Esophagus squamous epithelium (tissue), 5 donors: Measurements from ENCODE around the gene SFMBT2. TPM values are rescaled to one million over a fixed set of nuclear protein-coding genes. Genes with fewer than 3 reads are reported as not detected.

Experiments
- DNase-seq: peaks from one replicate; lab custom pipeline; 2025; lab: John Stamatoyannopoulos, UW
- H3K27ac ChIP-seq, 4 donors: fragments of 200-600 bp; sonication (generic); one replicate each; pipeline ENCODE4 v1.5.1; 2016 to 2019; ENCODE audit warnings: mild to moderate bottlenecking in 1 of 4
- H3K27me3 ChIP-seq, 4 donors: fragments of 200-600 bp; sonication (generic); 1 replicate in 3 of 4; 2 replicates in 1 of 4; pipeline versions ENCODE4 v1.5.1 to v1.6.0; 2017 to 2021; ENCODE audit warnings: antibody characterized with exemption in 1 of 4
- H3K36me3 ChIP-seq, 3 donors: fragments of 200-600 bp; sonication (generic); one replicate each; pipeline ENCODE4 v1.5.1; 2016 to 2019
- H3K4me1 ChIP-seq, 3 donors: fragments of 200-600 bp; sonication (generic); one replicate each; pipeline ENCODE4 v1.5.1; 2017 to 2019
- H3K4me3 ChIP-seq, 4 donors: fragments of 200-600 bp; sonication (generic); 1 replicate in 3 of 4; 2 replicates in 1 of 4; pipeline ENCODE4 v1.5.1; 2016 to 2019; ENCODE audit warnings: mild to moderate bottlenecking in 2 of 4, moderate library complexity in 1 of 4
- H3K9me3 ChIP-seq, 3 donors: fragments of 200-600 bp; sonication (generic); one replicate each; pipeline ENCODE4 v1.5.1; 2016 to 2019
- POLR2A ChIP-seq, 4 donors: fragments of 450-650 bp; IDR thresholded peaks; one replicate each; pipeline ENCODE4 v1.6.1; 2017; ENCODE audit warnings: antibody characterized with exemption in 4 of 4, mild to moderate bottlenecking in 4 of 4, moderate library complexity in 3 of 4
- WGBS, 2 donors: methylation state at CpG; one replicate each; pipeline ENCODE4 v1.1.5; 2018; 5-methylcytosine and 5-hydroxymethylcytosine counted together
- intact Hi-C: fragments of 100-400 bp; cut with DNase I; formaldehyde crosslinking; loops from one replicate; pipeline ENCODE4 v1.15.0; 2022
- small RNA-seq, 4 donors: library from RNA; depleted of rRNA; stranded (forward); fragments of <200 nt; gene quantifications; one replicate each; pipeline ENCODE3, GENCODE V24; 2016
- total RNA-seq, 4 donors: library from RNA; depleted of rRNA; stranded (reverse); fragments of >200 nt; gene quantifications; one replicate each; pipeline ENCODE4 v1.1.0, GENCODE V29; 2016
- TF ChIP-seq, protein P1 (sequence below), 6 experiments: fragments of 450-650 bp in 4 of 6; fragments of 200-600 bp in 2 of 6; sonication (generic) in 2 of 6; IDR thresholded peaks; one replicate each; pipeline ENCODE4 v1.5.1; 2016 to 2019; ENCODE audit warnings: antibody characterized with exemption in 6 of 6, mild to moderate bottlenecking in 4 of 6, moderate library complexity in 4 of 6
- donor health status: DM: yes; HTN: yes; CAD: no.

The SFMBT2 gene
- total RNA-seq, 4 donors from 2014 or later: 0.72 to 5.0 (median 1.4) TPM

DNA sequence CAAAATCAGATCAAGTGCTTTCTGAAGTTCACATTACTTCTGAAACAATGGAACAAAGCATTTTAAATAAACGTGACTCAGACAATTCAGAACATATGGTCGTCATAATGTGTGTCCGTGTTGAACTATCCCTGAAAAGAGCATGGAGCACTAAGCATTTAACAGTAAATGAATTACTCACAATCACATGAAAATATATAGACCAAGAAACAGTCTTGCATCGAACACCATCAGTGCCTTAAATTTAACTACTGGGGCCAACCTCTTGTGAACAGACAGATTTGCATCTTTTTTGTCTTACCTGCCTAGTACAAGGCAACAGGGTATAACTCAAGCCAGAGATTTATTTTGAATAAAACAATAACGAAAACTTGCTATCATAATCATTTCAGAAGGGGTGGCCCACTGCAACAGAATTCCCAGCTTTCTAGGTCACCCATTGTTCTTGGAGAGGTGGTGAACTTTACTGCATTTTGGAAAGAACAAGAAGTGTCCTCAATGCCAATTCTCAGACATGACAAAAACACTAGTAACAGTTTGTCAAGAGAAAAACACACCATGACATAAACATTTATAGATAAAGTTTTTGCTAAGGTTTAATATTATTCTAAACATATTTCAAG is 293.5 kb downstream of the SFMBT2 start:
- Histone ChIP-seq H3K27ac (no peak overlapping the region), H3K4me3 (no peak overlapping the region), H3K27me3 (peaks cover 0 to 18% (median 0%) of the 10 kb centered on the region in 4 donors), H3K36me3 (no peaks in the 10 kb centered on the region), H3K9me3 (no peaks in the 10 kb centered on the region), H3K4me1 (no peaks in the 10 kb centered on the region)
- 63 to 70% methylated on average over 5 of the region's 5 CpGs for WGBS, 2 donors
- DNase-seq: no peak
- intact Hi-C loops: no loop called here
- TF ChIP-seq, protein P1, sequence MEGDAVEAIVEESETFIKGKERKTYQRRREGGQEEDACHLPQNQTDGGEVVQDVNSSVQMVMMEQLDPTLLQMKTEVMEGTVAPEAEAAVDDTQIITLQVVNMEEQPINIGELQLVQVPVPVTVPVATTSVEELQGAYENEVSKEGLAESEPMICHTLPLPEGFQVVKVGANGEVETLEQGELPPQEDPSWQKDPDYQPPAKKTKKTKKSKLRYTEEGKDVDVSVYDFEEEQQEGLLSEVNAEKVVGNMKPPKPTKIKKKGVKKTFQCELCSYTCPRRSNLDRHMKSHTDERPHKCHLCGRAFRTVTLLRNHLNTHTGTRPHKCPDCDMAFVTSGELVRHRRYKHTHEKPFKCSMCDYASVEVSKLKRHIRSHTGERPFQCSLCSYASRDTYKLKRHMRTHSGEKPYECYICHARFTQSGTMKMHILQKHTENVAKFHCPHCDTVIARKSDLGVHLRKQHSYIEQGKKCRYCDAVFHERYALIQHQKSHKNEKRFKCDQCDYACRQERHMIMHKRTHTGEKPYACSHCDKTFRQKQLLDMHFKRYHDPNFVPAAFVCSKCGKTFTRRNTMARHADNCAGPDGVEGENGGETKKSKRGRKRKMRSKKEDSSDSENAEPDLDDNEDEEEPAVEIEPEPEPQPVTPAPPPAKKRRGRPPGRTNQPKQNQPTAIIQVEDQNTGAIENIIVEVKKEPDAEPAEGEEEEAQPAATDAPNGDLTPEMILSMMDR (IDR thresholded peaks at IDR 0.05): no peak
- no peak for TF ChIP-seq POLR2A (IDR thresholded peaks at IDR 0.05)

DNA sequence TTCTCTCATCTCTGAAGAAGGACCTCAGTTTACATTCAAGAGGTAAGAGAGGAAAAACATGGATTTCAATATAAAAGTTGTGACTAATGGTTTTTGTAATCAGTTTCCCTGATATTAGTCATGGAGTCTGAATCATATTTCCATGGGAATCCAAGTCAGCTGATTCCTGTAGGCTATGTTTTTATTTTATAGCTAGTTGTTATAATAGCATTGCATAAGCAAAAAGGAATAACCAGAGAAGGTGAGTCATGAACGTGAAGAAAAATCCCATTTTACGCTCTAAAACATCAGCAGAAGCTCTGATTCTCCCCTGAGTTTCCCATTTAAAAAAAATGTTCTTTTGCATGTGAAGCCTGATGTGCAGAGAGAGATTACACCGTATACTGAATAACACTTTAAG is 299.3 kb downstream of the SFMBT2 start:
- intact Hi-C loops: no loop called here
- peaks cover 0 to 26% (median 0%) of the 10 kb centered on the region in 4 donors for H3K27me3 ChIP-seq
- no peaks in the 10 kb centered on the region for H3K9me3 ChIP-seq
- TF ChIP-seq, protein P1 (IDR thresholded peaks at IDR 0.05): no peak
- no peak for TF ChIP-seq POLR2A (IDR thresholded peaks at IDR 0.05)
- WGBS, 2 donors: 39 to 69% methylated on average over 3 of the region's 3 CpGs
- H3K27ac ChIP-seq: no peak overlapping the region
- DNase-seq: no peak
- no peaks in the 10 kb centered on the region for H3K4me1 ChIP-seq
- no peaks in the 10 kb centered on the region for H3K36me3 ChIP-seq
- no peak overlapping the region for H3K4me3 ChIP-seq

DNA sequence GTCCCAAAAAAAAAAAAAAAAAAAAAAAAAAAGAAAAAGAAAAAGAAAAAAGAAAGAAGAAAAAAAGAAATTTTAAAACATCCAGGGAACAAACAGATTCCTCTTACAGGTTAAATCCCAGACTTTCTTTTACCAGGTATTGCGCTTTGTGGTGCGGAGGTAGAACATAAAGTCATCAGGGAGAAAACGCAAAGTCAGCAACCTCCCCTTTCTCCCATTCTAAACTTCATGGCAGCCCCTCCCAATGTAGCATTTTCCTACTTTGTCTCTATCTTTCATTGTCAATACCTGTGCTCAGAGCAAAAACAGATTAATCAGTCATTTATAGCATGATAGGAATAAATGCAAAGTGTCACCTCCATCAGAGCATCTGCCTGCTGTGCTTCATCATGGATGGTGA is 299.7 kb downstream of the SFMBT2 start:
- intact Hi-C loops: no loop called here

More for the DNA sequence above, 299.7 kb downstream of the SFMBT2 start:
- DNase-seq: no peak
- Histone ChIP-seq H3K36me3 (no peaks in the 10 kb centered on the region), H3K27ac (no peak overlapping the region), H3K27me3 (peaks cover 0 to 26% (median 0%) of the 10 kb centered on the region in 4 donors), H3K4me1 (no peaks in the 10 kb centered on the region), H3K4me3 (no peak overlapping the region), H3K9me3 (no peaks in the 10 kb centered on the region)
- no peak for TF ChIP-seq POLR2A (IDR thresholded peaks at IDR 0.05)
- TF ChIP-seq, protein P1 (IDR thresholded peaks at IDR 0.05): no peak
- WGBS, 2 donors: 92 to 100% methylated on average over 3 of the region's 3 CpGs

Small RNA genes within 50 kb of the gene (small RNA-seq; reads per million reads assigned to genes)
- gene AL590095.2 (0 reads per million in 4 donors), gene COX6CP17 (0 reads per million in 4 donors)
